Ovary (tissue), 3 donors: Measurements from ENCODE around the gene PCDHGA1.

Source experiments
- POLR2A ChIP-seq: fragments of 450-650 bp; IDR thresholded peaks from one replicate; pipeline ENCODE4 v1.6.1; 2017; ENCODE audit warnings: antibody characterized with exemption, mild to moderate bottlenecking, moderate library complexity
- TF ChIP-seq, protein P1 (sequence below), 3 donors: fragments of 450-650 bp in 2 of 3; fragments of 200-600 bp in 1 of 3; IDR thresholded peaks; one replicate each; pipeline versions ENCODE4 v1.5.1 to v1.8.0; 2016 to 2022; ENCODE audit warnings: antibody characterized with exemption in 3 of 3, mild to moderate bottlenecking in 1 of 3
- donor health status: DM: no; HTN: no; CAD: no.

DNA sequence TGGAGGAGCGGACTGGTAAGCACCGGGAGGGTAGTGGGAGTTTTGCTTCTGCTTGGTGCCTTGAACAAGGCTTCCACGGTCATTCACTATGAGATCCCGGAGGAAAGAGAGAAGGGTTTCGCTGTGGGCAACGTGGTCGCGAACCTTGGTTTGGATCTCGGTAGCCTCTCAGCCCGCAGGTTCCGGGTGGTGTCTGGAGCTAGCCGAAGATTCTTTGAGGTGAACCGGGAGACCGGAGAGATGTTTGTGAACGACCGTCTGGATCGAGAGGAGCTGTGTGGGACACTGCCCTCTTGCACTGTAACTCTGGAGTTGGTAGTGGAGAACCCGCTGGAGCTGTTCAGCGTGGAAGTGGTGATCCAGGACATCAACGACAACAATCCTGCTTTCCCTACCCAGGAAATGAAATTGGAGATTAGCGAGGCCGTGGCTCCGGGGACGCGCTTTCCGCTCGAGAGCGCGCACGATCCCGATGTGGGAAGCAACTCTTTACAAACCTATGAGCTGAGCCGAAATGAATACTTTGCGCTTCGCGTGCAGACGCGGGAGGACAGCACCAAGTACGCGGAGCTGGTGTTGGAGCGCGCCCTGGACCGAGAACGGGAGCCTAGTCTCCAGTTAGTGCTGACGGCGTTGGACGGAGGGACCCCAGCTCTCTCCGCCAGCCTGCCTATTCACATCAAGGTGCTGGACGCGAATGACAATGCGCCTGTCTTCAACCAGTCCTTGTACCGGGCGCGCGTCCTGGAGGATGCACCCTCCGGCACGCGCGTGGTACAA lies 146.0 kb downstream of the PCDHGA1 start:
- TF ChIP-seq, protein P1, sequence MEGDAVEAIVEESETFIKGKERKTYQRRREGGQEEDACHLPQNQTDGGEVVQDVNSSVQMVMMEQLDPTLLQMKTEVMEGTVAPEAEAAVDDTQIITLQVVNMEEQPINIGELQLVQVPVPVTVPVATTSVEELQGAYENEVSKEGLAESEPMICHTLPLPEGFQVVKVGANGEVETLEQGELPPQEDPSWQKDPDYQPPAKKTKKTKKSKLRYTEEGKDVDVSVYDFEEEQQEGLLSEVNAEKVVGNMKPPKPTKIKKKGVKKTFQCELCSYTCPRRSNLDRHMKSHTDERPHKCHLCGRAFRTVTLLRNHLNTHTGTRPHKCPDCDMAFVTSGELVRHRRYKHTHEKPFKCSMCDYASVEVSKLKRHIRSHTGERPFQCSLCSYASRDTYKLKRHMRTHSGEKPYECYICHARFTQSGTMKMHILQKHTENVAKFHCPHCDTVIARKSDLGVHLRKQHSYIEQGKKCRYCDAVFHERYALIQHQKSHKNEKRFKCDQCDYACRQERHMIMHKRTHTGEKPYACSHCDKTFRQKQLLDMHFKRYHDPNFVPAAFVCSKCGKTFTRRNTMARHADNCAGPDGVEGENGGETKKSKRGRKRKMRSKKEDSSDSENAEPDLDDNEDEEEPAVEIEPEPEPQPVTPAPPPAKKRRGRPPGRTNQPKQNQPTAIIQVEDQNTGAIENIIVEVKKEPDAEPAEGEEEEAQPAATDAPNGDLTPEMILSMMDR (IDR thresholded peaks at IDR 0.05), result no peak
- TF ChIP-seq POLR2A, result no peak
